PC-9 (cell line): Measurements from ENCODE around the gene SF3B5. TPM values are rescaled to one million over a fixed set of nuclear protein-coding genes. Genes with fewer than 3 reads are reported as not detected.

Source experiments
- BruUV-seq: library from RNA; stranded (reverse); fragments of 400-500 nt; replicated peaks from 2 replicates; lab custom pipeline; 2021; lab: Mats Ljungman, UMichigan
- CTCF ChIA-PET: fragments of 300-600 bp; sonication (Branson Sonifier 250); formaldehyde crosslinking; loops from one replicate; lab custom pipeline; 2022; ENCODE audit warnings: antibody characterized with exemption; lab: Charles Lee
- POLR2A ChIA-PET: fragments of 300-600 bp; sonication (Branson Sonifier 250); formaldehyde crosslinking; loops from one replicate; lab custom pipeline; 2022; ENCODE audit warnings: antibody characterized with exemption; ENCODE audit not compliant: unreplicated experiment; lab: Charles Lee
- DNase-seq, 2 experiments: peaks; one replicate each; pipeline versions ENCODE4 v3.0.0 to v3.0.0-alpha.2; 2015 to 2022; ENCODE audit warnings: mixed read lengths in 1 of 2
- H2AFZ ChIP-seq: fragments of 200-600 bp; sonication (generic); 2 replicates; pipeline ENCODE4 v1.8.1; 2017; ENCODE audit warnings: antibody characterized with exemption
- H3F3A ChIP-seq: fragments of 200-600 bp; sonication (generic); 2 replicates; pipeline ENCODE4 v1.8.1; 2017; ENCODE audit warnings: antibody characterized with exemption, mild to moderate bottlenecking, low read depth; ENCODE audit not compliant: insufficient read depth
- H3K27ac ChIP-seq: fragments of 200-600 bp; sonication (generic); 2 replicates; pipeline ENCODE4 v1.6.1; 2016; ENCODE audit warnings: mixed run types
- H3K27me3 ChIP-seq: fragments of 200-600 bp; sonication (generic); 2 replicates; pipeline ENCODE4 v1.6.1; 2016; ENCODE audit warnings: low read depth, mixed run types; ENCODE audit not compliant: insufficient read depth
- H3K36me3 ChIP-seq: fragments of 200-600 bp; sonication (generic); 2 replicates; pipeline ENCODE4 v1.6.1; 2016; ENCODE audit warnings: low read depth, mixed run types
- H3K4me1 ChIP-seq: fragments of 200-600 bp; sonication (generic); replicated peaks from 2 replicates; pipeline ENCODE4 v1.6.1; 2016; ENCODE audit warnings: mixed run types; ENCODE audit not compliant: insufficient read depth
- H3K4me2 ChIP-seq: fragments of 200-600 bp; sonication (generic); 2 replicates; pipeline ENCODE4 v1.6.1; 2017; ENCODE audit warnings: mixed run types
- H3K4me3 ChIP-seq: fragments of 200-600 bp; sonication (generic); 2 replicates; pipeline ENCODE4 v1.6.1; 2016; ENCODE audit warnings: mixed run types
- H3K79me2 ChIP-seq: fragments of 200-600 bp; sonication (generic); 2 replicates; pipeline ENCODE4 v1.6.1; 2017; ENCODE audit warnings: low read depth, mixed run types
- H3K9me2 ChIP-seq: fragments of 200-600 bp; sonication (generic); 2 replicates; pipeline ENCODE4 v1.8.1; 2017; ENCODE audit warnings: mild to moderate bottlenecking; ENCODE audit not compliant: insufficient read depth
- H3K9me3 ChIP-seq: fragments of 200-600 bp; sonication (generic); 2 replicates; pipeline ENCODE4 v1.8.1; 2016; ENCODE audit warnings: low read depth; ENCODE audit not compliant: insufficient read depth
- H4K20me1 ChIP-seq: fragments of 200-600 bp; sonication (generic); 2 replicates; pipeline ENCODE4 v1.8.1; 2017; ENCODE audit not compliant: insufficient read depth
- CTCF ChIP-seq: fragments of 200-600 bp; sonication (generic); conservative IDR thresholded peaks from 2 replicates; pipeline ENCODE4 v1.6.1; 2017; ENCODE audit warnings: mixed run types, antibody characterized with exemption, mild to moderate bottlenecking, moderate library complexity
- EZH2 ChIP-seq: fragments of 200-600 bp; sonication (generic); IDR thresholded peaks from 2 replicates; pipeline ENCODE4 v1.8.0; 2017; ENCODE audit warnings: antibody characterized with exemption, low read depth
- intact Hi-C: fragments of 100-400 bp; cut with micrococcal nuclease; formaldehyde crosslinking; loops from one replicate; pipeline ENCODE4 v1.10.0; 2022; ENCODE audit not compliant: unreplicated experiment
- total RNA-seq: library from RNA; stranded (reverse); gene quantifications from 2 replicates; pipeline ENCODE4 v1.2.3, GENCODE V29; 2021

SF3B5 gene
- total RNA-seq, 1 experiment from 2014 or later: 125 TPM

GRCh38 chr6:144139817-144140216 is 44.4 kb upstream of the SF3B5 start:
- no peak overlapping the region for H2AFZ ChIP-seq
- POLR2A ChIA-PET: no interaction called here
- no peaks in the 10 kb centered on the region for H3K27me3 ChIP-seq
- H3K4me2 ChIP-seq: no peak overlapping the region
- H3K9me2 ChIP-seq: no peaks in the 10 kb centered on the region
- BruUV-seq: no TSS peak
- no peaks in the 10 kb centered on the region for H3K9me3 ChIP-seq
- no peak overlapping the region for H3K27ac ChIP-seq
- intact Hi-C loops: no loop called here
- no peak overlapping the region for H3K4me3 ChIP-seq
- TF ChIP-seq EZH2: no peak
- TF ChIP-seq CTCF: no peak
- DNase-seq: no peak
- CTCF ChIA-PET: no interaction called here
- H3K4me1 ChIP-seq: no peaks in the 10 kb centered on the region
- H4K20me1 ChIP-seq: no peaks in the 10 kb centered on the region
- H3F3A ChIP-seq: no peaks in the 10 kb centered on the region
- H3K79me2 ChIP-seq: no peaks in the 10 kb centered on the region
- H3K36me3 ChIP-seq: no peaks in the 10 kb centered on the region

- intact Hi-C loops: no loop called here
- Histone ChIP-seq H3K79me2 (no peaks in the 10 kb centered on the region), H4K20me1 (no peaks in the 10 kb centered on the region), H3K27ac (no peak overlapping the region), H3F3A (no peaks in the 10 kb centered on the region), H3K27me3 (no peaks in the 10 kb centered on the region), H3K36me3 (no peaks in the 10 kb centered on the region), H2AFZ (no peak overlapping the region), H3K9me3 (no peaks in the 10 kb centered on the region), H3K4me2 (no peak overlapping the region), H3K9me2 (no peaks in the 10 kb centered on the region), H3K4me1 (no peaks in the 10 kb centered on the region), H3K4me3 (no peak overlapping the region)
- TF ChIP-seq CTCF (no peak), EZH2 (no peak)
- CTCF ChIA-PET: no interaction called here
- DNase-seq: no peak
- no TSS peak for BruUV-seq
- POLR2A ChIA-PET: no interaction called here
Observed at GRCh38 chr6:144138542-144138941, 43.2 kb upstream of the SF3B5 start.

- H3K36me3 ChIP-seq: no peaks in the 10 kb centered on the region
- ChIA-PET CTCF (no interaction called here), POLR2A (no interaction called here)
- intact Hi-C loops: no loop called here
- no peaks in the 10 kb centered on the region for H3K9me3 ChIP-seq
- no peaks in the 10 kb centered on the region for H3K27me3 ChIP-seq
- H3K4me1 ChIP-seq: peaks cover 13% of the 10 kb centered on the region
- H2AFZ ChIP-seq: no peak overlapping the region
- no peaks in the 10 kb centered on the region for H3K79me2 ChIP-seq
- no peak for DNase-seq
- H3K4me2 ChIP-seq: no peak overlapping the region
- no peaks in the 10 kb centered on the region for H3K9me2 ChIP-seq
- TF ChIP-seq EZH2 (no peak), CTCF (no peak)
- no peaks in the 10 kb centered on the region for H4K20me1 ChIP-seq
- H3K4me3 ChIP-seq: no peak overlapping the region
- H3K27ac ChIP-seq: no peak overlapping the region
- BruUV-seq: no TSS peak
- no peaks in the 10 kb centered on the region; the same call in 1 of the 2 replicates for H3F3A ChIP-seq
Observed at GRCh38 chr6:144134737-144135136, 39.4 kb upstream of the SF3B5 start.
